ENCODE data around the gene KMT2D.

DNA sequence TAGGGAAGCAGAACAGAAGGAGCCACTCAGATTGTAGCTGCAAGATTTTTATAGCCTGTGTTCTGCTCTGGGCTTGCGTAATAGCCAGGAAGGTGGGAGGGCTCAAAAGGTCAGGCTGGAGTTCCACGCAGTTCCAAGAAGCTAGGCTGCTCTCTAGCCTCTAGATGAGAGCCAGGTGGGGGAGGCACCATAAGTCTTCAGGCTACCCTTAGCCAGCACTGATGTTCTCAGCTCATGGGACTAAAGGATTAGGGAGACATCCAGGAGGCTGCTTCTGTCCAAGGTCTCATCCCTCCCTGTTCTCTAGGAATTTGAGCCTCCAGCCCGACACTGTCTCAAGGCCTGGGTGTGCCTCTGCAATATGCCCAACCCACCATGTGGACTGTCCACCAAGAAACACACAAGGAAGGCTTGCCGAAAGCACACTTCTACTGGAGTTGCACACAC is 48.4 kb upstream of the KMT2D start:
- TF ChIP-seq, protein P1, sequence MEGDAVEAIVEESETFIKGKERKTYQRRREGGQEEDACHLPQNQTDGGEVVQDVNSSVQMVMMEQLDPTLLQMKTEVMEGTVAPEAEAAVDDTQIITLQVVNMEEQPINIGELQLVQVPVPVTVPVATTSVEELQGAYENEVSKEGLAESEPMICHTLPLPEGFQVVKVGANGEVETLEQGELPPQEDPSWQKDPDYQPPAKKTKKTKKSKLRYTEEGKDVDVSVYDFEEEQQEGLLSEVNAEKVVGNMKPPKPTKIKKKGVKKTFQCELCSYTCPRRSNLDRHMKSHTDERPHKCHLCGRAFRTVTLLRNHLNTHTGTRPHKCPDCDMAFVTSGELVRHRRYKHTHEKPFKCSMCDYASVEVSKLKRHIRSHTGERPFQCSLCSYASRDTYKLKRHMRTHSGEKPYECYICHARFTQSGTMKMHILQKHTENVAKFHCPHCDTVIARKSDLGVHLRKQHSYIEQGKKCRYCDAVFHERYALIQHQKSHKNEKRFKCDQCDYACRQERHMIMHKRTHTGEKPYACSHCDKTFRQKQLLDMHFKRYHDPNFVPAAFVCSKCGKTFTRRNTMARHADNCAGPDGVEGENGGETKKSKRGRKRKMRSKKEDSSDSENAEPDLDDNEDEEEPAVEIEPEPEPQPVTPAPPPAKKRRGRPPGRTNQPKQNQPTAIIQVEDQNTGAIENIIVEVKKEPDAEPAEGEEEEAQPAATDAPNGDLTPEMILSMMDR (IDR thresholded peaks at IDR 0.05): no peak
- no peak for TF ChIP-seq POLR2A (IDR thresholded peaks at IDR 0.05)
